SK-N-MC (cell line): ENCODE data around the gene FBXL3.
A peak's percentile ranks its signal among the peaks of the same experiment; 100 is the strongest.
"Not testable (repeated sequence)": the region's sequence is repeated elsewhere in the genome, so short reads cannot be mapped to it uniquely, and the experiment has no call there.

Experiments
- DNase-seq: peaks from one replicate; pipeline ENCODE4 v3.0.0-alpha.2; 2011; ENCODE audit warnings: low read depth, low spot score
- H3K27ac ChIP-seq: fragments of 200-600 bp; sonication (generic); 2 replicates; pipeline ENCODE4 v1.5.1; 2016; ENCODE audit warnings: mixed run types
- H3K36me3 ChIP-seq: fragments of 200-600 bp; sonication (generic); 2 replicates; pipeline ENCODE4 v1.6.1; 2017; ENCODE audit warnings: antibody characterized with exemption, low read length, mixed read lengths; ENCODE audit not compliant: insufficient read depth
- H3K4me3 ChIP-seq: fragments of 200-600 bp; sonication (generic); 2 replicates; pipeline ENCODE4 v1.5.1; 2016
- H3K9ac ChIP-seq: fragments of 200-600 bp; sonication (generic); 2 replicates; pipeline ENCODE4 v1.8.0; 2017; ENCODE audit warnings: mixed run types, mixed read lengths; ENCODE audit not compliant: insufficient read length
- H3K9me3 ChIP-seq: fragments of 200-600 bp; sonication (generic); 2 replicates; pipeline ENCODE4 v1.6.1; 2017; ENCODE audit warnings: low read depth, mild to moderate bottlenecking, antibody characterized with exemption, low read length, moderate library complexity, mixed read lengths
- EZH2 ChIP-seq: fragments of 200-600 bp; sonication (generic); IDR thresholded peaks from one replicate; pipeline ENCODE4 v1.6.1; 2017; ENCODE audit warnings: antibody characterized with exemption
- FOXP2 ChIP-seq: optimal IDR thresholded peaks from 2 replicates; pipeline ENCODE3; 2011; ENCODE audit warnings: mild to moderate bottlenecking, moderate library complexity; ENCODE audit not compliant: insufficient read depth; ENCODE audit errors: extremely low read length, control extremely low read depth
- POLR2AphosphoS5 ChIP-seq: IDR thresholded peaks from 2 replicates; pipeline ENCODE4 v1.6.1; 2012; ENCODE audit warnings: mild to moderate bottlenecking, low read depth, low read length, borderline replicate concordance

The FBXL3 gene

GRCh38 chr13:77016251-77016812, 10.6 kb downstream of the FBXL3 start:
- DNase-seq: no peak
- no peak overlapping the region for H3K9ac ChIP-seq
- H3K36me3 ChIP-seq: peaks cover 75% of the 10 kb centered on the region
- H3K9me3 ChIP-seq: no peaks in the 10 kb centered on the region
- TF ChIP-seq EZH2 (no peak), POLR2AphosphoS5 (no peak), FOXP2 (no peak)
- H3K4me3 ChIP-seq: no peak overlapping the region
- H3K27ac ChIP-seq: no peak overlapping the region

- Histone ChIP-seq H3K9ac (no peak overlapping the region), H3K27ac (no peak overlapping the region), H3K9me3 (no peaks in the 10 kb centered on the region), H3K4me3 (no peak overlapping the region), H3K36me3 (peaks cover 82% of the 10 kb centered on the region)
- TF ChIP-seq EZH2 (no peak), FOXP2 (no peak), POLR2AphosphoS5 (no peak)
- DNase-seq: no peak
Observed at GRCh38 chr13:77014906-77015685, 11.9 kb downstream of the FBXL3 start.

GRCh38 chr13:77013853-77014542, 13.0 kb downstream of the FBXL3 start:
- DNase-seq: no peak
- Histone ChIP-seq H3K27ac (no peak overlapping the region), H3K9ac (no peak overlapping the region), H3K9me3 (no peaks in the 10 kb centered on the region), H3K36me3 (peaks cover 90% of the 10 kb centered on the region), H3K4me3 (no peak overlapping the region)
- TF ChIP-seq EZH2 (no peak), POLR2AphosphoS5 (no peak), FOXP2 (no peak)

GRCh38 chr13:77009719-77010118, 17.2 kb downstream of the FBXL3 start:
- DNase-seq, H3K9ac ChIP-seq, H3K4me3 ChIP-seq, H3K27ac ChIP-seq, H3K9me3 ChIP-seq: not testable (repeated sequence)
- peaks cover 81% of the 10 kb centered on the region for H3K36me3 ChIP-seq

GRCh38 chr13:77009011-77009410, 17.9 kb downstream of the FBXL3 start:
- Histone ChIP-seq H3K36me3 (peaks cover 74% of the 10 kb centered on the region), H3K4me3 (no peak overlapping the region), H3K9ac (no peak overlapping the region), H3K9me3 (no peaks in the 10 kb centered on the region), H3K27ac (no peak overlapping the region)
- TF ChIP-seq EZH2 (no peak), POLR2AphosphoS5 (no peak), FOXP2 (no peak)
- no peak for DNase-seq

GRCh38 chr13:77008337-77008736, 18.6 kb downstream of the FBXL3 start:
- not testable (repeated sequence) for H3K27ac ChIP-seq, H3K9me3 ChIP-seq, H3K4me3 ChIP-seq, DNase-seq, H3K9ac ChIP-seq
- peaks cover 74% of the 10 kb centered on the region for H3K36me3 ChIP-seq

- peak overlapping the region; percentile 75 for H3K4me3 ChIP-seq
- no peak overlapping the region for H3K9ac ChIP-seq
- no peak for DNase-seq
- TF ChIP-seq POLR2AphosphoS5 (no peak), EZH2 (no peak), FOXP2 (no peak)
- H3K9me3 ChIP-seq: no peaks in the 10 kb centered on the region
- H3K36me3 ChIP-seq: peaks cover 54% of the 10 kb centered on the region
- H3K27ac ChIP-seq: peak overlapping the region; percentile 90; the same call in 1 of the 2 replicates
Observed at GRCh38 chr13:77002590-77003190, 24.3 kb downstream of the FBXL3 start.

GRCh38 chr13:77001963-77002587, 24.9 kb downstream of the FBXL3 start:
- Histone ChIP-seq H3K9ac (no peak overlapping the region), H3K36me3 (peaks cover 55% of the 10 kb centered on the region), H3K27ac (peak overlapping the region; percentile 90), H3K4me3 (peak overlapping the region; percentile 75), H3K9me3 (no peaks in the 10 kb centered on the region)
- TF ChIP-seq EZH2 (no peak), POLR2AphosphoS5 (no peak), FOXP2 (no peak)
- no peak for DNase-seq
